Astrocyte (in vitro differentiated cells and primary cell): ENCODE measurements around the gene TOR2A. TPM values are rescaled to one million over a fixed set of nuclear protein-coding genes. Genes with fewer than 3 reads are reported as not detected.

Source experiments
- DNase-seq: peaks from one replicate; pipeline ENCODE4 v3.0.0-alpha.2; 2010; ENCODE audit warnings: low read depth
- FAIRE-seq: peaks from 2 replicates; lab custom pipeline; 2011; peaks lifted over from hg19 to GRCh38; lab: Jason Lieb, UNC
- H2AFZ ChIP-seq: 2 replicates; pipeline ENCODE4 v1.6.0; 2012; ENCODE audit warnings: low read depth, low read length, inconsistent platforms
- H3K27ac ChIP-seq: 2 replicates; pipeline ENCODE4 v1.5.1; 2011; ENCODE audit warnings: low read depth, low read length, inconsistent platforms
- H3K27me3 ChIP-seq: 2 replicates; pipeline ENCODE4 v1.6.0; 2011; ENCODE audit warnings: low read length, inconsistent platforms; ENCODE audit not compliant: insufficient read depth
- H3K36me3 ChIP-seq: 2 replicates; pipeline ENCODE4 v1.5.1; 2011; ENCODE audit warnings: low read length, inconsistent platforms; ENCODE audit not compliant: insufficient read depth
- H3K4me1 ChIP-seq: 2 replicates; pipeline ENCODE4 v1.5.1; 2011; ENCODE audit warnings: low read length, inconsistent platforms; ENCODE audit not compliant: insufficient read depth
- H3K4me2 ChIP-seq: 2 replicates; pipeline ENCODE4 v1.6.0; 2012; ENCODE audit warnings: low read length, inconsistent platforms
- H3K4me3 ChIP-seq: 2 replicates; pipeline ENCODE4 v1.5.1; 2011; ENCODE audit warnings: low read depth, mild to moderate bottlenecking, low read length, inconsistent platforms; ENCODE audit not compliant: insufficient read depth
- H3K79me2 ChIP-seq: 2 replicates; pipeline ENCODE4 v1.6.0; 2012; ENCODE audit warnings: mild to moderate bottlenecking, low read length, inconsistent platforms; ENCODE audit not compliant: insufficient read depth
- H3K9ac ChIP-seq: 2 replicates; pipeline ENCODE4 v1.6.0; 2012; ENCODE audit warnings: mild to moderate bottlenecking, low read length, inconsistent platforms
- H3K9me3 ChIP-seq: 2 replicates; pipeline ENCODE4 v1.5.1; 2012; ENCODE audit warnings: low read depth, mild to moderate bottlenecking, low read length, inconsistent platforms; ENCODE audit not compliant: insufficient read depth
- H4K20me1 ChIP-seq: 2 replicates; pipeline ENCODE4 v1.6.0; 2012; ENCODE audit warnings: low read length, inconsistent platforms; ENCODE audit not compliant: insufficient read depth
- H3K27ac Mint-ChIP-seq: one replicate; pipeline ENCODE4 v1.8.0; 2021; ENCODE audit warnings: mild to moderate bottlenecking, mixed read lengths; ENCODE audit not compliant: unreplicated experiment
- H3K27me3 Mint-ChIP-seq: one replicate; pipeline ENCODE4 v1.8.0; 2021; ENCODE audit warnings: low read depth, mixed read lengths; ENCODE audit not compliant: unreplicated experiment
- H3K36me3 Mint-ChIP-seq: one replicate; pipeline ENCODE4 v1.8.0; 2021; ENCODE audit warnings: low read depth, mixed read lengths; ENCODE audit not compliant: unreplicated experiment
- H3K4me1 Mint-ChIP-seq: one replicate; pipeline ENCODE4 v1.8.0; 2021; ENCODE audit warnings: low read depth, mixed read lengths; ENCODE audit not compliant: unreplicated experiment
- H3K4me3 Mint-ChIP-seq: one replicate; pipeline ENCODE4 v1.8.0; 2021; ENCODE audit warnings: mild to moderate bottlenecking, moderate library complexity, mixed read lengths; ENCODE audit not compliant: unreplicated experiment
- H3K9me3 Mint-ChIP-seq: one replicate; pipeline ENCODE4 v1.8.0; 2021; ENCODE audit warnings: mild to moderate bottlenecking, mixed read lengths; ENCODE audit not compliant: unreplicated experiment
- CTCF ChIP-seq: IDR thresholded peaks from 2 replicates; pipeline ENCODE4 v1.5.1; 2011; ENCODE audit warnings: low read depth, mild to moderate bottlenecking, inconsistent platforms, low read length, moderate library complexity; ENCODE audit not compliant: insufficient read depth
- EZH2 ChIP-seq: IDR thresholded peaks from 2 replicates; pipeline ENCODE4 v1.6.1; 2012; ENCODE audit warnings: mild to moderate bottlenecking, low read length, inconsistent platforms; ENCODE audit not compliant: insufficient read depth
- total RNA-seq: library from RNA; stranded (reverse); gene quantifications from 2 replicates; pipeline ENCODE4 v1.2.1, GENCODE V29; 2021

The TOR2A gene
- total RNA-seq, 1 donor from 2014 or later = 7.5 TPM

DNA sequence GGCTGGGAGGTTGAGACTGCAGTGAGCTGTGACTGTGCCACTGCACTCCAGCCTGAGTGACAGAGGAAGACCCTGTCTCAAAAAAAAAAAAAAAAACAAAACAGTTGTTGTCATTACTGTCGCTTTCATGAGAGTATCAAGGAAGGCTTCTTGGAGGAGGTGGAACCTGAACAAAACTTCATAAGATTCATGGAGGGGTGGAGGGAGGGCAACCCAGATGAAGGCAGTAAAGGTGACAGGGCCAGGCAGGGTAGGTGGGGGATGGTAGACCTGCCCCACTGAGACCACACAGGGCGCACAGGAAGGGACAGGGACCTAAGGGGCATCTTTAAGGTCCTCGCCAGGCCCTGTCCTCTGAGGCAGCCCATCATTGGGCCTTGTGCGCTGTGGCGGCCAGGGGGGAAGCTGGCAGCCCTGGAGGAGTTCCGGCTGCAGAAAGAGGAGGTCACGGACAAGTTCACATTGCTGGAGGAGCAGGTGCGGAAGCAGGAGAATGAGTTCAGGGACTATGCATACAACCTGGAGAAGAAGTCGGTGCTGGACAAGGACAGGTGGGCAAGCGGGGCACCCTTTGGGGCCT, 24.8 kb downstream of the TOR2A start:
- no peaks in the 10 kb centered on the region for H3K36me3 ChIP-seq
- H3K27ac ChIP-seq = no peak overlapping the region
- no peak overlapping the region for H3K4me3 Mint-ChIP-seq
- TF ChIP-seq CTCF = no peak
- TF ChIP-seq EZH2 = no peak
- H4K20me1 ChIP-seq = peaks cover 40% of the 10 kb centered on the region
- H3K9me3 ChIP-seq = no peaks in the 10 kb centered on the region
- no peak overlapping the region for H3K4me3 ChIP-seq
- H3K4me1 ChIP-seq = peaks cover 8% of the 10 kb centered on the region
- no peaks in the 10 kb centered on the region for H3K27me3 ChIP-seq
- FAIRE-seq (no peak), DNase-seq (no peak)
- no peaks in the 10 kb centered on the region for H3K9me3 Mint-ChIP-seq
- no peak overlapping the region for H3K9ac ChIP-seq
- no peak overlapping the region for H3K27ac Mint-ChIP-seq
- H3K36me3 Mint-ChIP-seq = peaks cover 12% of the 10 kb centered on the region
- peaks cover 9% of the 10 kb centered on the region for H3K79me2 ChIP-seq
- H3K27me3 Mint-ChIP-seq = peaks cover 6% of the 10 kb centered on the region
- H2AFZ ChIP-seq = no peak overlapping the region
- H3K4me2 ChIP-seq = no peak overlapping the region
- no peaks in the 10 kb centered on the region for H3K4me1 Mint-ChIP-seq

DNA sequence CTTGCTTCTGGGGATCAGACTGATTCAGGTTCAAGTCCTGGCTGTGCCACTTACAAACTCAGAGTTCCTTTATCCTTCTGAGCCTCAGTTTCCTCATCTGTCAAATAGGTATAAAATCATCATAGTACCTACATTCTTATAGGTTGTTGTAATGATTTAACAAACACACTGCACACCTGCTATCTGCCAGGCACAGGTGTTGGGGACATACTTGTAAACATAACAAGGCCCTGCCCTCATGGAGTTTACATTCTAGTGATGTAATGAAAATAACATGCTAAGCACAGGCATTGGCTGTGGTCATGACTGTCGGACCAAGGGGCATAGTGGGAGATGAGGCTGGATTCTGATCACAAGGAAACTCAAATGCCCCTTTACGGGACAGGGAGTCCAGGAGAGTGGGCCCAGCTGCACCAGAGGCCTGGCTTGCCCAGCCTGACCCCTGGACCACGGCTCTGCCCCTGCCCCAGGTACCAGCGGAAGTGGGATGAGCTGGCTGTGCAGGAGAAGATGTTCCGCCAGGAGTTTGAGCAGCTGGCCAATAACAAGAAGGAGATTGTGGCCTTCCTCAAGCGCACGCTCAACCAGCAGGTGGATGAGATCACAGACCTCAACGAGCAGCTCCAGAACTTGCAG, 26.0 kb downstream of the TOR2A start:
- Mint-ChIP-seq H3K27ac (no peak overlapping the region), H3K36me3 (peaks cover 12% of the 10 kb centered on the region), H3K27me3 (peaks cover 6% of the 10 kb centered on the region), H3K4me3 (no peak overlapping the region), H3K9me3 (no peaks in the 10 kb centered on the region), H3K4me1 (no peaks in the 10 kb centered on the region)
- no peaks in the 10 kb centered on the region for H3K9me3 ChIP-seq
- H3K27me3 ChIP-seq = no peaks in the 10 kb centered on the region
- H2AFZ ChIP-seq = no peak overlapping the region
- FAIRE-seq = no peak
- no peaks in the 10 kb centered on the region for H3K4me1 ChIP-seq
- H3K4me3 ChIP-seq = no peak overlapping the region
- H4K20me1 ChIP-seq = peaks cover 35% of the 10 kb centered on the region
- H3K9ac ChIP-seq = no peak overlapping the region
- no peak overlapping the region for H3K4me2 ChIP-seq
- TF ChIP-seq EZH2 = no peak
- H3K36me3 ChIP-seq = no peaks in the 10 kb centered on the region
- H3K27ac ChIP-seq = no peak overlapping the region
- DNase-seq = no peak
- H3K79me2 ChIP-seq = peaks cover under 1% of the 10 kb centered on the region

DNA sequence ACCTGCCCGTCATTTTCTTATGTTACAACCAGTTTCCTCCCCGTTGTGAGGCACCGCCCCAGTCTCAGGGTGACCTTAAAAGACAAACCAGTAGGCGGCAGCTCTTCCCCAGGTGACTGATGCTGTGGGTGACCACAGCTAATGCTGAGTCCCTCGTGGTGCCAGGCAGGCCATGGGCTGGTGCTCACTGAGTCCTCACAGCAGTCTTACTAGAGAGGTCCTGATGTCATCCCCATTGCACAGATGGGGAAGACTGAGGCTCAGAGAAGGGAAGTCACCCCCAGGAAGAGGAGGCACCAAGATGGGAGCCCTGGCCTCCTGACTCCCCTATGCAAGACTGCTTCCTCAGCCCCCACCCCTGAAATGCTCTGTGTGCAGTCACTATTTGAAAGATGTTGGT, 27.3 kb downstream of the TOR2A start:
- no peak for DNase-seq
- H4K20me1 ChIP-seq = peaks cover 25% of the 10 kb centered on the region
- H3K4me3 ChIP-seq = no peak overlapping the region
- TF ChIP-seq EZH2 (no peak), CTCF (no peak)
- Mint-ChIP-seq H3K36me3 (peaks cover 12% of the 10 kb centered on the region), H3K4me1 (no peaks in the 10 kb centered on the region), H3K4me3 (no peak overlapping the region), H3K27me3 (peaks cover 9% of the 10 kb centered on the region), H3K27ac (no peak overlapping the region), H3K9me3 (peaks cover 2% of the 10 kb centered on the region)
- H3K27ac ChIP-seq = no peak overlapping the region
- H3K36me3 ChIP-seq = no peaks in the 10 kb centered on the region
- no peaks in the 10 kb centered on the region for H3K4me1 ChIP-seq
- no peak overlapping the region for H3K4me2 ChIP-seq
- H3K27me3 ChIP-seq = no peaks in the 10 kb centered on the region
- H3K9ac ChIP-seq = no peak overlapping the region
- FAIRE-seq = no peak
- no peaks in the 10 kb centered on the region for H3K9me3 ChIP-seq
- no peaks in the 10 kb centered on the region for H3K79me2 ChIP-seq
- no peak overlapping the region for H2AFZ ChIP-seq
